ENCODE data around the gene LDLRAD4.

The LDLRAD4 gene

GRCh38 chr18:13573750-13574149 lies 355.2 kb downstream of the LDLRAD4 start:
- no peak for DNase-seq (ENCODE audit: low spot score)

- no peak for DNase-seq (ENCODE audit: low spot score)
These were observed 355.8 kb downstream of the LDLRAD4 start for GRCh38 chr18:13574355-13574754.

GRCh38 chr18:13574761-13575160 lies 356.2 kb downstream of the LDLRAD4 start:
- DNase-seq (ENCODE audit: low spot score): no peak

- no peak for DNase-seq (ENCODE audit: low spot score)
These were observed 358.0 kb downstream of the LDLRAD4 start for GRCh38 chr18:13576598-13576997.

GRCh38 chr18:13577091-13577697 lies 358.6 kb downstream of the LDLRAD4 start:
- no peak for DNase-seq (ENCODE audit: low spot score)

GRCh38 chr18:13577781-13578180 lies 359.2 kb downstream of the LDLRAD4 start:
- no peak for DNase-seq (ENCODE audit: low spot score)

GRCh38 chr18:13578400-13578799 lies 359.8 kb downstream of the LDLRAD4 start:
- no peak for DNase-seq (ENCODE audit: low spot score)

- no peak for DNase-seq (ENCODE audit: low spot score)
These were observed 361.3 kb downstream of the LDLRAD4 start for GRCh38 chr18:13579874-13580273.

- no peak for DNase-seq (ENCODE audit: low spot score)
These were observed 361.8 kb downstream of the LDLRAD4 start for GRCh38 chr18:13580351-13580750.

- no peak for DNase-seq (ENCODE audit: low spot score)
These were observed 362.4 kb downstream of the LDLRAD4 start for GRCh38 chr18:13580991-13581390.

GRCh38 chr18:13581496-13582177 lies 363.1 kb downstream of the LDLRAD4 start:
- no peak for DNase-seq (ENCODE audit: low spot score)

GRCh38 chr18:13582178-13582670 lies 363.7 kb downstream of the LDLRAD4 start:
- DNase-seq (ENCODE audit: low spot score): no peak

GRCh38 chr18:13583576-13584550 lies 365.3 kb downstream of the LDLRAD4 start:
- no peak for DNase-seq (ENCODE audit: low spot score)

- DNase-seq (ENCODE audit: low spot score): no peak
These were observed 366.3 kb downstream of the LDLRAD4 start for GRCh38 chr18:13584825-13585224.

- no peak for DNase-seq (ENCODE audit: low spot score)
These were observed 367.0 kb downstream of the LDLRAD4 start for GRCh38 chr18:13585379-13586153.

GRCh38 chr18:13587001-13587400 lies 368.4 kb downstream of the LDLRAD4 start:
- no peak for DNase-seq (ENCODE audit: low spot score)

- no peak for DNase-seq (ENCODE audit: low spot score)
These were observed 368.9 kb downstream of the LDLRAD4 start for GRCh38 chr18:13587477-13587876.

GRCh38 chr18:13587937-13588336 lies 369.4 kb downstream of the LDLRAD4 start:
- no peak for DNase-seq (ENCODE audit: low spot score)

- DNase-seq (ENCODE audit: low spot score): no peak
These were observed 370.8 kb downstream of the LDLRAD4 start for GRCh38 chr18:13589316-13589715.

- DNase-seq (ENCODE audit: low spot score): no peak
These were observed 371.4 kb downstream of the LDLRAD4 start for GRCh38 chr18:13589943-13590342.

- DNase-seq (ENCODE audit: low spot score): no peak
These were observed 373.7 kb downstream of the LDLRAD4 start for GRCh38 chr18:13592246-13592645.

GRCh38 chr18:13594551-13594950 lies 376.0 kb downstream of the LDLRAD4 start:
- no peak for DNase-seq (ENCODE audit: low spot score)
